ENCODE measurements around the gene DOP1B. TPM values are rescaled to one million over a fixed set of nuclear protein-coding genes. Genes with fewer than 3 reads are reported as not detected.
A peak's percentile ranks its signal among the peaks of the same experiment; 100 is the strongest.
"Not testable (repeated sequence)": the region's sequence is repeated elsewhere in the genome, so short reads cannot be mapped to it uniquely, and the experiment has no call there.

The DOP1B gene
- total RNA-seq, 4 donors from 2014 or later, result 23.8 to 49.6 (median 34.8) TPM

DNA sequence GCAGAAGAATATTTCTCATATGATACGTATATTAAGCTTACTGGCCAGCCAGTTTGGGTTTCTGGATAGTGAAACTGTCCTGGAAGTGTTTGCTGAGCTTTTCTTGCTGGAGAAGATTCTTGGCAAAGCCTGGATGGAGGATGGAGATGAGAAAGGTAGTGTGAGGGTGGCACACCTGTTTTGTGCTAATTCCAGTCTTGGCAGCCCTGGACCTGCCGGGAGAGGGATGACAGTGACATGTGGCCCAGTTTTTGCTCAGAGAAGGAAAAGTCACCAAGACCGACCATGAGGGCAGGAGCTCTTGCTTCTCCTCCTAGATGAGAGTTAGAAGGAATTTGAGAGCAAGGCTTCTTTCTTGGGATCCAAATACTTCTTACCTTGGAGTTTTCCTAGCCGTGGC is 34.1 kb downstream of the DOP1B start:
- H3K27ac ChIP-seq, result no peak overlapping the region
- H3K27me3 ChIP-seq, result no peaks in the 10 kb centered on the region
- no peaks in the 10 kb centered on the region for H3K9me3 ChIP-seq
- no peak for DNase-seq (ENCODE audit: low spot score in 2 of 2)
- H3K4me3 ChIP-seq, result no peak overlapping the region
- peaks cover 40% of the 10 kb centered on the region for H3K4me1 ChIP-seq
- H3K36me3 ChIP-seq, result no peaks in the 10 kb centered on the region
- WGBS, result 72% methylated on average over 4 of the region's 4 CpGs
- no peak for TF ChIP-seq EP300 (IDR thresholded peaks at IDR 0.05)
- TF ChIP-seq POLR2AphosphoS5 (IDR thresholded peaks at IDR 0.05), result no peak
- TF ChIP-seq, protein P1, sequence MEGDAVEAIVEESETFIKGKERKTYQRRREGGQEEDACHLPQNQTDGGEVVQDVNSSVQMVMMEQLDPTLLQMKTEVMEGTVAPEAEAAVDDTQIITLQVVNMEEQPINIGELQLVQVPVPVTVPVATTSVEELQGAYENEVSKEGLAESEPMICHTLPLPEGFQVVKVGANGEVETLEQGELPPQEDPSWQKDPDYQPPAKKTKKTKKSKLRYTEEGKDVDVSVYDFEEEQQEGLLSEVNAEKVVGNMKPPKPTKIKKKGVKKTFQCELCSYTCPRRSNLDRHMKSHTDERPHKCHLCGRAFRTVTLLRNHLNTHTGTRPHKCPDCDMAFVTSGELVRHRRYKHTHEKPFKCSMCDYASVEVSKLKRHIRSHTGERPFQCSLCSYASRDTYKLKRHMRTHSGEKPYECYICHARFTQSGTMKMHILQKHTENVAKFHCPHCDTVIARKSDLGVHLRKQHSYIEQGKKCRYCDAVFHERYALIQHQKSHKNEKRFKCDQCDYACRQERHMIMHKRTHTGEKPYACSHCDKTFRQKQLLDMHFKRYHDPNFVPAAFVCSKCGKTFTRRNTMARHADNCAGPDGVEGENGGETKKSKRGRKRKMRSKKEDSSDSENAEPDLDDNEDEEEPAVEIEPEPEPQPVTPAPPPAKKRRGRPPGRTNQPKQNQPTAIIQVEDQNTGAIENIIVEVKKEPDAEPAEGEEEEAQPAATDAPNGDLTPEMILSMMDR (IDR thresholded peaks at IDR 0.05), result no peak
- no peak for TF ChIP-seq POLR2A (IDR thresholded peaks at IDR 0.05)

DNA sequence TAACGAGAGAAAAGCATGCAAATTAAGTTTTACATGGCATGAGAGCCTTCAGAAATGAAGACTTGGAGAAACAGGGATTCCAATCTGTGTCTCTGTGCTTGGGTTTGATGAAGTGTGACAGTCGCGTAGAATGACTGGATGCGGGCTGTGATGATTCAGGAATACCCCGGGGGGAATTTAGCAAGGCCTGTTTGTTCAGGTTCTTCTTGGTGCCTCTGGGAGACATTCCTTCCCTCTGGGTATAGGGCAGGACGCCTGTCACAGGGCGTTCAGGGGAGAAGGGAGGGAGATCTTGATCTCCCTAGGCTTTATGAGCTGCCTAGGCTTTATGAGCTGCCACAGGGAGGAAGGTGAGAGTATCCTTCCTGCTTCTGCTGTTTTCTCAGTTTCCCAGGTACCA is 36.6 kb downstream of the DOP1B start:
- Histone ChIP-seq H3K9me3 (no peaks in the 10 kb centered on the region), H3K4me1 (peaks cover 33% of the 10 kb centered on the region), H3K4me3 (no peak overlapping the region), H3K36me3 (no peaks in the 10 kb centered on the region), H3K27me3 (no peaks in the 10 kb centered on the region), H3K27ac (peak overlapping the region; percentile 41)
- TF ChIP-seq, protein P1 (IDR thresholded peaks at IDR 0.05), result no peak
- 63% methylated on average over 7 of the region's 7 CpGs for WGBS
- DNase-seq (ENCODE audit: low spot score in 2 of 2), result no peak

DNA sequence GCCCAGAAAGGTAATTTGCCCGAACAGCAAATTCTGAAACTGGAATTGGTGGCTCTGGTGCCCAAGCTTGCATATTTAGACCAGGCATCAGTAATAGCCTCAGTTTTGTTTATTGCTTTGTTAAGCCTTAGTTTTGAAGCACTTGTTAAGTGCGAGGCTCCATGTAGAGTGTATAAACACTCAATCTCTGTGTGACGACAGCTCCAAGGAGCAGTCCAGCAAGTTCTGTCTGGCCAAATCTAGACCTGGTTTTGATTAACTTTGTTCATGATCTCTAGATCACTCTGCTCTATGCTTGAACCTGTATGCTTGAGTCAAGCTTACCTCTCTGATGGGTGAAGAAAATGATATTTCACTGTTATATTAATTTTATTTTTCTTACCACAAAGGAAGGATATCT is 37.4 kb downstream of the DOP1B start:
- WGBS, result 48% methylated on average over 3 of the region's 3 CpGs
- DNase-seq (ENCODE audit: low spot score in 2 of 2), result no peak
- peak overlapping the region; percentile 41 for H3K27ac ChIP-seq
- H3K27me3 ChIP-seq, result no peaks in the 10 kb centered on the region
- H3K9me3 ChIP-seq, result no peaks in the 10 kb centered on the region
- no peaks in the 10 kb centered on the region for H3K36me3 ChIP-seq
- H3K4me1 ChIP-seq, result peaks cover 25% of the 10 kb centered on the region
- H3K4me3 ChIP-seq, result no peak overlapping the region
- TF ChIP-seq EP300 (IDR thresholded peaks at IDR 0.05), result no peak
- TF ChIP-seq POLR2A (IDR thresholded peaks at IDR 0.05), result no peak
- TF ChIP-seq POLR2AphosphoS5 (IDR thresholded peaks at IDR 0.05), result no peak
- TF ChIP-seq, protein P1 (IDR thresholded peaks at IDR 0.05), result no peak

DNA sequence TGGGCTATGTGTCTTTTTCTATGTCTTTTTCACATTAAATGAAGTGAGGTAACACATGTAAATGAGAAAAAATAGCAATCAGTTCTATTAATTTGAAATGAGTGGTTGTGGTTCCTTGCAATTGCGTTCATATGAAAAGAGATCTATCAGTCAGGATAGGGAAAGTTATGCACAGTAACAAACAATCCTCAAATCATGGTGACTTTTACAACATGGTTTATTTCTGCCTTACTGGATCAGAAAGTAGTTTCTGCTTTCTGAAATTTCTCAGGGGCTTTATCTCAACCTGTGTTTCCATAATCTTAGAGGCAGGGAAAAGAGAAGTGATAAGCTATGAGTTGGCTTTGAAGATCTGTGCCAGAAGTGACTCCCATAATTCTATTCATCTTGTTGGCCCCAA is 39.0 kb downstream of the DOP1B start:
- Histone ChIP-seq H3K27ac (no peak overlapping the region), H3K9me3 (no peaks in the 10 kb centered on the region), H3K4me1 (peaks cover 18% of the 10 kb centered on the region), H3K4me3 (no peak overlapping the region), H3K27me3 (no peaks in the 10 kb centered on the region), H3K36me3 (peaks cover 8% of the 10 kb centered on the region)
- TF ChIP-seq POLR2AphosphoS5 (IDR thresholded peaks at IDR 0.05), result no peak
- TF ChIP-seq, protein P1 (IDR thresholded peaks at IDR 0.05), result no peak
- no peak for TF ChIP-seq EP300 (IDR thresholded peaks at IDR 0.05)
- no peak for TF ChIP-seq POLR2A (IDR thresholded peaks at IDR 0.05)
- WGBS, result 97% methylated on average over 1 of the region's 1 CpG
- DNase-seq (ENCODE audit: low spot score in 2 of 2), result no peak

DNA sequence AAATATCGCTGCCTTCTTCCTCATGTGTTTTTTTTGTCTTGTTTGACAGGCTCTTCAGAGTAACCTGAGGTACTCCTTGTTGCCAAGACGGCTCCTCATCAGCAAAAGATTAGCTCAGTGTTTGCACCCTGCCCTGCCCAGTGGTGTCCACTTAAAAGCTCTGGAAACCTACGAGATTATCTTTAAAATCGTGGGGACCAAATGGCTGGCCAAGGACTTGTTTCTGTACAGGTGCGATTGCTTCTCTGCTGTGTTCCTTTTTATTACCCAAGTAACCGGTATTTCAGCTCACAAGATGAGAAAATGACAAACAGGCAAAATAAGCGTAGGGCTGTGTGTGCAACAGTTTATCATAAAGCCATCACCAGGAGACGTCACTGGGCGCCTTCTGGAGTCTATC is 42.4 kb downstream of the DOP1B start:
- Histone ChIP-seq H3K27ac (no peak overlapping the region), H3K4me3 (no peak overlapping the region), H3K4me1 (peaks cover 18% of the 10 kb centered on the region), H3K9me3 (no peaks in the 10 kb centered on the region), H3K27me3 (no peaks in the 10 kb centered on the region), H3K36me3 (peaks cover 9% of the 10 kb centered on the region)
- DNase-seq (ENCODE audit: low spot score in 2 of 2), result no peak
- TF ChIP-seq POLR2AphosphoS5 (IDR thresholded peaks at IDR 0.05), result no peak
- no peak for TF ChIP-seq EP300 (IDR thresholded peaks at IDR 0.05)
- no peak for TF ChIP-seq POLR2A (IDR thresholded peaks at IDR 0.05)
- TF ChIP-seq, protein P1 (IDR thresholded peaks at IDR 0.05), result no peak
- WGBS, result 80% methylated on average over 9 of the region's 9 CpGs

DNA sequence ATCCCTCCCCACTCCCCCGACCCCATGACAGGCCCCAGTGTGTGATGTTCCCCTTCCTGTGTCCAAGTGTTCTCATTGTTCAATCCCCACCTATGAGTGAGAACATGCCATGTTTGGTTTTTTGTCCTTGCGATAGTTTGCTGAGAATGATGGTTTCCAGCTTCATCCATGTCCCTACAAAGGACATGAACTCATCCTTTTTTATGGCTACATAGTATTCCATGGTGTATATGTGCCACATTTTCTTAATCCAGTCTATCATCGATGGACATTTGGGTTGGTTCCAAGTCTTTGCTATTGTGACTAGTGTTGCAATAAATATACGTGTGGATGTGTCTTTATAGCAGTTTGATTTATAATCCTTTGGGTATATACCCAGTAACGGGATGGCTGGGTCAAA is 43.0 kb downstream of the DOP1B start:
- H3K27ac ChIP-seq; H3K36me3 ChIP-seq; H3K27me3 ChIP-seq; H3K9me3 ChIP-seq; DNase-seq (ENCODE audit: low spot score in 2 of 2); H3K4me3 ChIP-seq: not testable (repeated sequence)
- peaks cover 13% of the 10 kb centered on the region for H3K4me1 ChIP-seq
- 97% methylated on average over 5 of the region's 5 CpGs for WGBS
